Skeletal muscle tissue (tissue), 5 donors: ENCODE data around the gene FNBP1L. TPM values are rescaled to one million over a fixed set of nuclear protein-coding genes. Genes with fewer than 3 reads are reported as not detected.

Experiments
- H3K27ac ChIP-seq: one replicate; pipeline ENCODE4 v1.7.0; 2013; ENCODE audit warnings: mild to moderate bottlenecking, low read depth, low read length, inconsistent platforms
- H3K27me3 ChIP-seq, 3 donors: one replicate each; pipeline ENCODE4 v1.7.0; 2013; ENCODE audit warnings: low read length in 3 of 3; ENCODE audit not compliant: control insufficient read depth in 3 of 3, insufficient read depth in 3 of 3
- H3K36me3 ChIP-seq, 3 donors: one replicate each; pipeline ENCODE4 v1.7.0; 2013; ENCODE audit warnings: low read length in 3 of 3; ENCODE audit not compliant: control insufficient read depth in 3 of 3, insufficient read depth in 3 of 3
- H3K4me1 ChIP-seq, 3 donors: one replicate each; pipeline ENCODE4 v1.7.0; 2013; ENCODE audit warnings: low read length in 3 of 3, mild to moderate bottlenecking in 3 of 3; ENCODE audit not compliant: control insufficient read depth in 3 of 3, insufficient read depth in 3 of 3
- H3K4me3 ChIP-seq, 3 donors: one replicate each; pipeline ENCODE4 v1.7.0; 2013; ENCODE audit warnings: low read length in 3 of 3
- H3K9ac ChIP-seq, 3 donors: one replicate each; pipeline ENCODE4 v1.7.0; 2013; ENCODE audit warnings: low read length in 3 of 3, mild to moderate bottlenecking in 3 of 3, moderate library complexity in 2 of 3, low read depth in 1 of 3
- H3K9me3 ChIP-seq, 3 donors: one replicate each; pipeline ENCODE4 v1.7.0; 2013; ENCODE audit warnings: low read length in 3 of 3; ENCODE audit not compliant: control insufficient read depth in 3 of 3
- small RNA-seq: library from RNA; depleted of rRNA; stranded (forward); fragments of <200 nt; gene quantifications from one replicate; pipeline ENCODE3, GENCODE V24; 2014
- total RNA-seq: library from RNA; depleted of rRNA; stranded (reverse); fragments of >200 nt; gene quantifications from one replicate; pipeline ENCODE4 v1.2.3, GENCODE V29; 2014
- donor health status: Osteomylitis.

The FNBP1L gene
- total RNA-seq, 1 donor from 2014 or later: 25.1 TPM

GRCh38 chr1:93598861-93599439 is 151.0 kb downstream of the FNBP1L start:
- no peaks in the 10 kb centered on the region for H3K36me3 ChIP-seq
- H3K4me1 ChIP-seq: peaks cover 77 to 89% (median 82%) of the 10 kb centered on the region in 3 donors
- H3K27ac ChIP-seq: peak overlapping the region; percentile 68
- no peak overlapping the region for H3K4me3 ChIP-seq
- H3K27me3 ChIP-seq: no peaks in the 10 kb centered on the region
- H3K9ac ChIP-seq: peak overlapping the region in 1 of 3 donors; percentile 70
- no peaks in the 10 kb centered on the region for H3K9me3 ChIP-seq

GRCh38 chr1:93599479-93599878 is 151.6 kb downstream of the FNBP1L start:
- Histone ChIP-seq H3K27ac (peak overlapping the region; percentile 68), H3K4me1 (peaks cover 74 to 84% (median 80%) of the 10 kb centered on the region in 3 donors), H3K9me3 (no peaks in the 10 kb centered on the region), H3K9ac (peak overlapping the region in 1 of 3 donors; percentile 47), H3K4me3 (no peak overlapping the region), H3K36me3 (no peaks in the 10 kb centered on the region), H3K27me3 (no peaks in the 10 kb centered on the region)

- H3K27ac ChIP-seq: peak overlapping the region; percentile 68
- no peaks in the 10 kb centered on the region for H3K36me3 ChIP-seq
- H3K9me3 ChIP-seq: no peaks in the 10 kb centered on the region
- peak overlapping the region in 1 of 3 donors; percentile 1 for H3K4me3 ChIP-seq
- peak overlapping the region in 1 of 3 donors; percentile 26 for H3K9ac ChIP-seq
- H3K4me1 ChIP-seq: peaks cover 76 to 81% (median 80%) of the 10 kb centered on the region in 3 donors
- H3K27me3 ChIP-seq: no peaks in the 10 kb centered on the region
Measured at GRCh38 chr1:93600663-93601062, 152.7 kb downstream of the FNBP1L start.

- H3K27ac ChIP-seq: peak overlapping the region; percentile 4
- H3K9me3 ChIP-seq: no peaks in the 10 kb centered on the region
- no peaks in the 10 kb centered on the region for H3K27me3 ChIP-seq
- H3K4me1 ChIP-seq: peaks cover 76 to 80% (median 77%) of the 10 kb centered on the region in 3 donors
- no peak overlapping the region for H3K4me3 ChIP-seq
- no peaks in the 10 kb centered on the region for H3K36me3 ChIP-seq
- H3K9ac ChIP-seq: no peak overlapping the region
Measured at GRCh38 chr1:93601686-93602085, 153.8 kb downstream of the FNBP1L start.

- no peak overlapping the region for H3K27ac ChIP-seq
- no peaks in the 10 kb centered on the region for H3K9me3 ChIP-seq
- no peaks in the 10 kb centered on the region for H3K27me3 ChIP-seq
- no peaks in the 10 kb centered on the region for H3K36me3 ChIP-seq
- H3K4me3 ChIP-seq: no peak overlapping the region
- peaks cover 76 to 80% (median 77%) of the 10 kb centered on the region in 3 donors for H3K4me1 ChIP-seq
- no peak overlapping the region for H3K9ac ChIP-seq
Measured at GRCh38 chr1:93602101-93602500, 154.2 kb downstream of the FNBP1L start.

GRCh38 chr1:93603106-93603505 is 155.2 kb downstream of the FNBP1L start:
- Histone ChIP-seq H3K4me3 (no peak overlapping the region), H3K27me3 (no peaks in the 10 kb centered on the region), H3K27ac (peak overlapping the region; percentile 1), H3K9ac (peak overlapping the region in 1 of 3 donors; percentile 54), H3K9me3 (no peaks in the 10 kb centered on the region), H3K36me3 (no peaks in the 10 kb centered on the region), H3K4me1 (peaks cover 74 to 80% (median 77%) of the 10 kb centered on the region in 3 donors)

- Histone ChIP-seq H3K27me3 (no peaks in the 10 kb centered on the region), H3K9me3 (no peaks in the 10 kb centered on the region), H3K27ac (peak overlapping the region; percentile 80), H3K4me3 (no peak overlapping the region), H3K36me3 (no peaks in the 10 kb centered on the region), H3K9ac (peak overlapping the region in 1 of 3 donors; percentile 54), H3K4me1 (peaks cover 74 to 80% (median 77%) of the 10 kb centered on the region in 3 donors)
Measured at GRCh38 chr1:93603601-93604000, 155.7 kb downstream of the FNBP1L start.

Small RNA genes within 50 kb of the gene (small RNA-seq; reads per million reads assigned to genes)
- 0.16 reads per million for gene RNA5SP53

Other genes starting within 250 kb of the FNBP1L start
- 11.5 TPM for gene DR1, start 102.2 kb upstream of the FNBP1L start, total RNA-seq
- gene BCAR3, start 233.7 kb downstream of the FNBP1L start, total RNA-seq: 14.6 TPM